HG03442 (cell line): Measurements from ENCODE around the gene ERBB4.

Experiments
- ATAC-seq: cut with Tn5 transposase; IDR thresholded peaks from one replicate; pipeline ENCODE4 v1.9.1; 2021; ENCODE audit warnings: mild to moderate bottlenecking, moderate library complexity; ENCODE audit not compliant: unreplicated experiment

Gene ERBB4

GRCh38 chr2:211440107-211440506, 1098.5 kb downstream of the ERBB4 start:
- ATAC-seq = no peak

- no peak for ATAC-seq
Observed at GRCh38 chr2:211439011-211439410, 1099.6 kb downstream of the ERBB4 start.

- no peak for ATAC-seq
Observed at GRCh38 chr2:211437396-211437795, 1101.2 kb downstream of the ERBB4 start.

- ATAC-seq = no peak
Observed at GRCh38 chr2:211436182-211436581, 1102.4 kb downstream of the ERBB4 start.

GRCh38 chr2:211435331-211435730, 1103.3 kb downstream of the ERBB4 start:
- ATAC-seq = no peak

GRCh38 chr2:211434773-211435172, 1103.8 kb downstream of the ERBB4 start:
- no peak for ATAC-seq

GRCh38 chr2:211429256-211429920, 1109.2 kb downstream of the ERBB4 start:
- ATAC-seq = no peak

- no peak for ATAC-seq
Observed at GRCh38 chr2:211426240-211426639, 1112.4 kb downstream of the ERBB4 start.

GRCh38 chr2:211423018-211423417, 1115.6 kb downstream of the ERBB4 start:
- peak; percentile 61 for ATAC-seq

GRCh38 chr2:211417544-211417943, 1121.1 kb downstream of the ERBB4 start:
- ATAC-seq = no peak

GRCh38 chr2:211416373-211416772, 1122.2 kb downstream of the ERBB4 start:
- no peak for ATAC-seq

- ATAC-seq = no peak
Observed at GRCh38 chr2:211413746-211414145, 1124.9 kb downstream of the ERBB4 start.

- ATAC-seq = no peak
Observed at GRCh38 chr2:211408483-211408891, 1130.1 kb downstream of the ERBB4 start.

- no peak for ATAC-seq
Observed at GRCh38 chr2:211407076-211407475, 1131.5 kb downstream of the ERBB4 start.

GRCh38 chr2:211405036-211405435, 1133.6 kb downstream of the ERBB4 start:
- ATAC-seq = no peak

- no peak for ATAC-seq
Observed at GRCh38 chr2:211404098-211404497, 1134.5 kb downstream of the ERBB4 start.

- no peak for ATAC-seq
Observed at GRCh38 chr2:211401328-211401727, 1137.3 kb downstream of the ERBB4 start.

- ATAC-seq = no peak
Observed at GRCh38 chr2:211397764-211398163, 1140.8 kb downstream of the ERBB4 start.

GRCh38 chr2:211396815-211397214, 1141.8 kb downstream of the ERBB4 start:
- ATAC-seq = no peak

- ATAC-seq = no peak
Observed at GRCh38 chr2:211391189-211391567, 1147.4 kb downstream of the ERBB4 start.

GRCh38 chr2:211390536-211391188, 1147.9 kb downstream of the ERBB4 start:
- ATAC-seq = no peak

GRCh38 chr2:211387734-211388133, 1150.9 kb downstream of the ERBB4 start:
- ATAC-seq = no peak

GRCh38 chr2:211380041-211380440, 1158.6 kb downstream of the ERBB4 start:
- no peak for ATAC-seq
